Kidney capillary endothelial cell (primary cell): ENCODE data around the gene PRSS27.
"Not testable (repeated sequence)": the region's sequence is repeated elsewhere in the genome, so short reads cannot be mapped to it uniquely, and the experiment has no call there.

Source experiments
- DNase-seq: peaks from one replicate; pipeline ENCODE4 v3.0.0-alpha.2; 2018; ENCODE audit warnings: low spot score

PRSS27 gene

DNA sequence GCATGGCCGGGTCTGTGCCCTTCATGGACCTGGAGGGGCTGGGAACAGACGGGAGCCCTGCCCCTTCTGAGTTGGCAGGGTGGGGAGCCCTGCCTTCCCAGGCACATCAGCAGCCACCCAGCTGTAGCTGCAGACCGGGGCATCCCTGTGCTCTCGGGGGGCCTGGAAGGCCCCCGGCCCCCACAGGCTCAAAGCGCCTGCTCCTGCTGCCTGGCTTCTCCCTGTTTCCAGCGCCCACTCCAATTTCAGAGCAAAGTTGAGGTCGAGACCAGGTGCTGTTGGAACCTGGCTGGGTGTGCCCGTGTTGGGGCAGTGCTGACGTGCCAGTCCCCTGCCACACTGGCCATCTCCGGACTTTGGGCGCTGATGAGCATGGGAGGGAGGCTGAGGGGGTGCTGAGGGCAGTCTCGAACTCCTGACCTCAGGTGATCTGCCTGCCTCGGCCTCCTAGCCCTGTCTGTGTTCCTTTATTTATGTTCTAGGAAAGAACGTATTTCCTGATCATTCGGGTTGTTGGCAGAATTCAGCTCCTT, 4.9 kb upstream of the PRSS27 start:
- DNase-seq, result no peak

GRCh38 chr16:2724088-2724676, 4.2 kb upstream of the PRSS27 start:
- no peak for DNase-seq

- not testable (repeated sequence) for DNase-seq
Observed at GRCh38 chr16:2721634-2722173, 1.7 kb upstream of the PRSS27 start.

DNA sequence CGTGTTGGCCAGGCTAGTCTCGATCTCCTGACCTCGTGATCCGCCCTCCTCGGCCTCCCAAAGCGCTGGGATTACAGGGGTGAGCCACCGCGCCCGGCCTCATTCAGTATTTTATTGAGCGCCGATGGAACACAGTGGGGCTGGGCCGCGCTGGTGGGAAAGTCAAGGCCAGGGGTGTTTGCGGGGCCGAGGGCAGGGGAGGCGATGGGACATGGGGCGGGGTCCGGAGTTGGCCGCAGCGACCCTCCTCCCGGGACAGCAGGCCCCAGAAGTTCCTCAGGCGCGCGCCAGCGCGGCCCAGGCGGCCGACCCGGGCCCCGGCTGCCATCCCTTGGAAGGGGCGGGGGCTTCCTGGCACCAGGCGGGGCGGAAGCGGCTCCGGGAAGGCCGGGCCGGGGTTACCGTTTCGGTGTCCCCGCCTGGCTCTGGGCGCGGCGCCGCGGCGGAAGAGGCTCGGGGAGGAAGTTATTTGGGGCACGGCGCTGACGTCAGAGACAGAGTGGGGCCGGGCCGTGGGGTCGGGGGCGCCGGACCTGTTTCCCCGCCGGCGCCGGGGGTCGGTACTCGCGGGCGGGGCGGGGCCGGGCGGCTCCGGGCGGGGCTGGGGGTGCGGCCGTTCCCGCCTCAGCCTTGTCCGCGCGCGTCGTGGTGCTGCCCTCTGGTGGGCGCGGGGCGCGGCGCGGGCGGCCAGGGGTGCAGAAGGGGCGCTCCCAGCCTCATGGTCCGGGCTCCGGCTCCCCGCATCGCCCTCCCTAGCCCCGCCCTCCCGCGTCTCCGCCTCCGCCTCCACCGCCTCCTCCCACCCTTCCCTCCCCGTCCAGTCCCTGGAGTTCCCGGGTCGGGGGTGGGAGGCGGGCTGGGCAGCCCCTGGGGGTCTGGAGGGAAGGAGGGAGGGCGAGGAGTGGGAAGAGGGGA, 952 bp upstream of the PRSS27 start:
- DNase-seq, result peak; percentile 87

DNA sequence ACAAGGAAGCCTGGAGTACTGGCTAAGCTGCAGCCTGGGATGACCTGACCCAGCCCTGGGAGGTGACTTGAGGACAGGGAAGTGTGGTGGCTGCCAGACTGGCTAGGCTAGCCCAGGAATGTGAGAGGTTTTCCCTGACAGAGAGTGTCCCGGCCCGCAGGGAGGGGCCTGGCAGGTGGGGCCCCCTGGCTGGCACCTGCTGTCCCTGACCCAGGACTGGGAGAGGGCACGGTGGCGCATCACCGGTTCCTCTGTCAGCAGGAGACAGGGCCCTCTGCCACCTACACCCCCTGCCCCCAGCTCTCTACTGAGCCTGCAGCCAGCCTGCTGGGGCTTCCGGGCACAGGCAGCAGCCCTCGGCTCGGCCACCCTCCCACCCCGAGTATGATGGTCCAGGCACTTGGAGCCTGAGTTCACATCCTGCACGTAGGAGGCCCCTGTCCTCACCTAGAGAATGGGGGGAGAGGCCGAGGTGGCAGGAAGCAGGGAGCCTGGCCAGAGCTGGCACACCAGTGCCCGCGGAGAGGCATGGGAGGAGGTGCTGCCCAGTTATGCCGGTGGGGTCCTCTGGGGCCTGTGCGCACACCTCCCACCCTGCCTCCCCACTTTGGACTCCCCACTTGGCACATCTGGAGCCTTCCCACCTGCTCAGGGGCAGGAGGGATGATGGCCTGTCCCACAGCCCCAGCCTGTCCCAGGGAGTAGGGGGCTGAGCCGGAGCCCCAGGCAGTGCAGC, 528 bp downstream of the PRSS27 start:
- no peak for DNase-seq

GRCh38 chr16:2717383-2718263, 2.4 kb downstream of the PRSS27 start:
- DNase-seq, result no peak

DNA sequence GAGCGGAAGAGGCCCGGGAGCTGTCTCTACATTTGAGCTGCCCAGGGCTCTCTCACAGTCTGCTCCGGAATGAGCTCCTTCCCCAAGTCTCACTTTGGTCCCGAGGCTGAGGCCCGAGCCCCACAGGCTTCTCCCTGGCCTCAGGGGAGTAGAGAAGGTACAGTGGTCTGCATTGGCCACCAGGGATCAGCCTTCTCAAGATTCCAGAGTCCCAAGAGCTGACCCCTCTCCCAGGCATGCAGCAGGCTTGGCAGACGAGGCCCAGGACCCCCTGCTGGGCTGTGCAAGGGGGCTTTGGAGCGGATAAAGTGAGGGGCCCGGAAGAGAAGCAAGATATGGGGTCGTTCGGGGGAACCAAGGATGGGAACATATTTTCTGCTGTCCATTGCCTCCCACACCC, 3.1 kb downstream of the PRSS27 start:
- DNase-seq, result no peak

DNA sequence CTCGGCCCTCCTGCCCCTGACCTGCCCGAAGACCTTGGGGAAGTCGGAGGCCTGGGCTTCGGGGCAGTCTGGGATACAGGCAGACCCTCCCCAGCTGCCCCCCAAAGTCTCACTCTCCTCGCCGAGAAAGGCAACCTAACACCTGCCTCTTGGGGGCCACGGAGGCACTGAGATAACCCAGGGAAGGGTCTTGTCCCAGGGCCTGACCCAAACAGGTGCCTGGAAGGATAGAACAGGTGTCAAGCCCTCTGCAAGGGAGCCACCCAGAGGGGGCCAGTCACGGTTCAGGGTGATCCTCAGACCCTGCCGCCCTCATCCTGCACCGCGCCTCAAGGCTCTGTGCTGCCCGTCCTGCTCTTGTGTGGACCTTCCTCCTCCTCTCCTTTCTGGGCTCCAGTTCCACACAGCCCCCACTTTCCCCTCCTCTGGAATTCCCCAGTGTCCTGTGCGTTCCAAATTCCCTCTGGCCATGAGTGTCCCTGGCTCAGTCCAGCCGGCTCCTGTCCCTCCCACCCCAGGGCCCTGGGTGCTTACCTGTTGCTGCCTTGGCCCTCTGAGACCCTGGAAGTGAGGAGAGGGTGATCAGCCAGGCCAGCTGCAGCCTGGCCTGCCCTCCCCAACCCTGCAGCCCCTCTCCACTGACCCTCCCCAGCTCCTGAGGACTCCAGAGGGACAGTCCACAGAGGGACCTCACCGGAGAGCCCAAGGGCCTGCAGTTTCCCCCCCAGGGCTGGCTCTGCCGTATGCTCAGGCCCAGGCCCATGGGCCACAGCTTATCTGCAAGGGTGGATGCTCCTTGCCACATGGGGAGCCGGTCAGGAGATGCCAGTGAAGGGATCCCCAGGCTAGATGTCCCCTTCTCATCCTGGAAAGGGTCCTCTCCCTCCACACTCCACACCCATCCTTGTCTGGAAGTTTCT, 3.8 kb downstream of the PRSS27 start:
- no peak for DNase-seq

GRCh38 chr16:2715519-2715918, 4.5 kb downstream of the PRSS27 start:
- DNase-seq, result peak; percentile 53

GRCh38 chr16:2715064-2715463, 5.0 kb downstream of the PRSS27 start:
- no peak for DNase-seq

DNA sequence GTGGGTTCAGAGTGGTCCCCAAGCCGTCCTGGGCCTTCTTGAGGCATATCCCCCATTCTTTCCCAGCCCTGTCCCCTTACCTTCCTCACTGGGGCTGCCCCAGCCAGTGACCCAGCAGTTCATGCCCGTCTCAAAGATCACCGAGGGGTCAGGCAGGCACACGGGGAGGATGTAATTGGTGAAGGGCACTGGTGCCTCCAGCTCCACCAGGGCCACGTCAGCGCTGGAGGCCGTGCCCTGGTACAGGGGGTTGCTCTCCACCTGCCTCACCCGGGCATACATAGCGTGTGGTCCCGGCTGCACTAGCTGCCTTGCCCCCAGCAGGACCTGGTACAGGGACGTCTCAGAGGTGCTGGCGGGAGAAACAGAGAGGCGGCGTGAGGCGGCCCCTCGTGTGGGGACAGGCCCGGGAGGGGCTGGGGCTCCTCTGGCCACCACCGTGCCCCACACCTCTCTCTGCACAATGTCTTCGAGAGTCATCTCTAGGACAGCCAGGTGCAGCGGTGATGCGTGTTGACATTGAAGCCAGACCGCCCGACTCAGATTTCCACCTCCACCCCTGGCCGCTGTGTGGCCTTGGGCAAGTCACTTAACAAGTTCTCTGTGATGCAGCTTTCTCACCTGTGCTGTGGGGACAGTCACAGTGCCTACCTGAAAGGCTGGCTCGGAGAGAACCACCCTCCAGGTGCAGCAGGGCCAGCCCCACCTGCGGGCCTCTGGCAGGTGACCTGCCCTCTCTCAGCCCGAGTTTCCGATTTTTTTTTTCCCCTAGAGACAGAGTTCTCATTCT, 5.8 kb downstream of the PRSS27 start:
- DNase-seq, result no peak

- no peak for DNase-seq
Observed at GRCh38 chr16:2713523-2713922, 6.5 kb downstream of the PRSS27 start.

GRCh38 chr16:2712546-2712945, 7.5 kb downstream of the PRSS27 start:
- DNase-seq, result no peak

- DNase-seq, result no peak
Observed at GRCh38 chr16:2712063-2712441, 8.0 kb downstream of the PRSS27 start.

- DNase-seq, result no peak
Observed at GRCh38 chr16:2711370-2712062, 8.5 kb downstream of the PRSS27 start.

DNA sequence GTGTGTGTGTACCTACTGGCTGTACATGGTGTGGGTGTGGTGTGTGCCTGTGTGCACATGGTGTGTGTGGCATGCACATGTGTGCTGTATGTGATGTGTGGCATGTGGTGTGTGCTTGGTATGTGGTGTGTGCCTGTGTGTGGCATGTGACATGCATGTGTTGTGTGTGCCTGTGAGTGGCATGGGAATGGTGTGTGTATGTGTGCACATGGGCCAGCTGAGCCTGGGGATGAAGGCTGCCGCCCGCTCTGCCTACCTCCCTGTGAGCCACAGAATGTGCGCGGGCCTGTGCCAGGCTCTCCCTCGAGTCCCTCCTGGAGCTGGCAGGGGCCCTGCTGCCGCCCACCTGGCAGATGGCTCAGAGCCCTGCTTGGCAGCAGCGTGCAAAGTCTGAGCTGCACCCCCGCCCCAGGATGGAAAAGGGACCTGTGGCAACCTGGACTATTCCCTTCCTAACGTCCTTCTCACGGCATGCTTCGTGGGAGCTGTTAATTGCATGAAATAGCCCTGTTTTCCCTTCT, 9.3 kb downstream of the PRSS27 start:
- DNase-seq, result no peak

DNA sequence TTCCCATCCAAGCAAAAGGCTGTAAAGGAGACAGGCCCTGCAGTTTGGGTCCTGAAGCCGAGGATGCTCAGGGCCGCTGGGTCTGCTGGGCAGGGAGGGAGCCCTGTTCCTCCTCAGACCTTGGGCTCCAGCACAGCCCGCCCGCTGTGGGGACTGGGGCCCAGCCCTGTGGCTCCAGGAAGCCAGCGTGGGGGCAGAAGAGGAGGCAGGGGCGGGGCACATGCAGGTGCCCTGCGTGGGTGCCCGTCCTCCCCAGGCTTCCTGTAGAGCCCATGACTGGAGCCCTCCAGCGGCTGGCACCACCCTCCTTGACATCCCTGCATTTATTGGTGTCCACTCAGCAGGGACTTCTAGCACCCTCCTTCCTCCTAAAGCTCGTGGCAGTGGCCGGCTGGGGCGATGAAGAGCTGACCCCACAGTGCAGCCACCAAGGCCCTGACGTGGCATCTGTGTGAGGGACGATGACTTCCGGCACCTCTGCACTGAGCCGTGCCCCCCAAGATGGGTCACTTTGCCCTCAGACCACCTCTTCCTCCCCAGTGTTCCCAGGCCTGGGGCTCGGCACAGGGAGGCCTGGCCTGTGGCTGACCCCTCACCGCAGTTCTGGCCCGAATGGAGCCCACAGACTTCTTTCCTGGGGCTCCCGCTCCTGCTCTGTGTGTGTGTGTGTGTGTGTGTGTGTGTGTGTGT, 9.9 kb downstream of the PRSS27 start:
- no peak for DNase-seq

DNA sequence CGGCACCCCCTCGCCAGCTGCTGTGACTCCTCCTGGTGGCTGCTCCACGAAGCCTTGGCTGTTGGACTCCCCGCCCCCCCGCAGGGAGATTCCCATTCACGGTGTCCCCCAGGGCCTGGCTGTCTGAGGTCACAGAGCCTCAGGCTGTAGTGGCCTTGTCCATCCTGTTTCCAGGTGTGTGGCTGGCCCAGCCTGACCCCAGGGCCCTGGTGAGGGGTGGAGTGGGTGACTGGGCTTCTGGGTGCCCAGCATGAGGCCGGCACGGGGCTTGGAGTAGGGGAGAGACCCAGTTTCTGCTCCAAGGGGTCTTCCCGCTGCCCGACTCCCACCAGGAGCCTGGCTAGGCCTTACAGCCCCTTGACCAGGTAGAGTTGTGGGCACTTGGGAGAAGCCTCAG, 10.4 kb downstream of the PRSS27 start:
- DNase-seq, result no peak
